Prostate gland (tissue), 2 donors: ENCODE results near the gene SLC6A2. TPM values are rescaled to one million over a fixed set of nuclear protein-coding genes. Genes with fewer than 3 reads are reported as not detected.

Experiments used
- DNase-seq: peaks from one replicate; pipeline ENCODE4 v3.0.0-alpha.2; 2019; ENCODE audit warnings: low spot score
- H3K27ac ChIP-seq, 2 donors: fragments of 200-600 bp; sonication (generic); 2 replicates each; pipeline ENCODE4 v1.5.1; 2017 to 2019
- H3K27me3 ChIP-seq: fragments of 200-600 bp; sonication (generic); replicated peaks from 2 replicates; pipeline ENCODE4 v1.5.1; 2019; ENCODE audit not compliant: insufficient read depth
- H3K36me3 ChIP-seq, 2 donors: fragments of 200-600 bp; sonication (generic); 1 replicate in 1 of 2; 2 replicates in 1 of 2; pipeline versions ENCODE4 v1.5.1 to v1.8.1; 2017 to 2019
- H3K4me1 ChIP-seq: fragments of 200-600 bp; sonication (generic); replicated peaks from 2 replicates; pipeline ENCODE4 v1.5.1; 2019
- H3K4me3 ChIP-seq, 2 donors: fragments of 200-600 bp; sonication (generic); 2 replicates each; pipeline ENCODE4 v1.5.1; 2017 to 2019
- H3K9me3 ChIP-seq: fragments of 200-600 bp; sonication (generic); 2 replicates; pipeline ENCODE4 v1.5.1; 2017
- POLR2A ChIP-seq: fragments of 450-650 bp; IDR thresholded peaks from one replicate; pipeline ENCODE4 v1.6.1; 2016; ENCODE audit warnings: antibody characterized with exemption, mild to moderate bottlenecking
- POLR2AphosphoS5 ChIP-seq: sonication (generic); formaldehyde crosslinking; IDR thresholded peaks from one replicate; pipeline ENCODE4 v1.6.1; 2017; ENCODE audit warnings: antibody characterized with exemption
- WGBS: methylation state at CpG from one replicate; pipeline ENCODE4 v1.1.5; 2018; 5-methylcytosine and 5-hydroxymethylcytosine counted together
- intact Hi-C: fragments of 100-400 bp; cut with DNase I; formaldehyde crosslinking; loops from one replicate; pipeline ENCODE4 v1.14.2; 2022
- total RNA-seq, 2 donors: library from RNA; depleted of rRNA; stranded (reverse); fragments of >200 nt; gene quantifications; one replicate each; pipeline ENCODE4 v1.1.0, GENCODE V29; 2016
- TF ChIP-seq, protein P1 (sequence below), 4 experiments: fragments of 200-600 bp in 2 of 4; fragments of 450-650 bp in 2 of 4; sonication (generic) in 2 of 4; IDR thresholded peaks; 1 replicate in 3 of 4; 2 replicates in 1 of 4; pipeline ENCODE4 v1.5.1; 2016 to 2019; ENCODE audit warnings: antibody characterized with exemption in 4 of 4, mild to moderate bottlenecking in 2 of 4, moderate library complexity in 2 of 4

Gene SLC6A2
- total RNA-seq, 2 donors from 2014 or later, result 0.32 to 2.6 TPM

DNA sequence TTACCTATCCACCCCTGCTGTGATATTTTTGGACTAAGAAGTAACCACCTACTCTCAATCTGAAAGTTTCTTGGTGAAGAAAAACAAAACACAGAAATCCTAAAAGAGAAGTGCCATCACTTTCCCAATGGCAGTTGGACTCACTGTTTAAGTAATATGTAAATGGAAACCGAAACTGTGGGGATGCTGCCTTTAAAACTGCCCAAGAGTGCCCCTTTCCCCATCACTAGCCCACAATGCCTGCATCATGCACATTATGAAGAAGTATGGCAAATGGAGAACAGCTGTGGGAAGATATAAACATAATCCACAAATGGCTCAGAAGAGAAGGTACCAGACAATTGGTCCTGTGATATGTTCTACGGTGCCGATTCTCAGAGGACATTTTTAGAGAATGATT, 33.5 kb upstream of the SLC6A2 start:
- no peak overlapping the region for H3K27ac ChIP-seq
- no peaks in the 10 kb centered on the region for H3K9me3 ChIP-seq
- no peaks in the 10 kb centered on the region for H3K4me1 ChIP-seq
- H3K36me3 ChIP-seq, result no peaks in the 10 kb centered on the region
- no peak for DNase-seq
- H3K27me3 ChIP-seq, result no peaks in the 10 kb centered on the region
- 94% methylated on average over 3 of the region's 3 CpGs for WGBS
- intact Hi-C loops, result no loop called here
- H3K4me3 ChIP-seq, result no peak overlapping the region
- TF ChIP-seq, protein P1, sequence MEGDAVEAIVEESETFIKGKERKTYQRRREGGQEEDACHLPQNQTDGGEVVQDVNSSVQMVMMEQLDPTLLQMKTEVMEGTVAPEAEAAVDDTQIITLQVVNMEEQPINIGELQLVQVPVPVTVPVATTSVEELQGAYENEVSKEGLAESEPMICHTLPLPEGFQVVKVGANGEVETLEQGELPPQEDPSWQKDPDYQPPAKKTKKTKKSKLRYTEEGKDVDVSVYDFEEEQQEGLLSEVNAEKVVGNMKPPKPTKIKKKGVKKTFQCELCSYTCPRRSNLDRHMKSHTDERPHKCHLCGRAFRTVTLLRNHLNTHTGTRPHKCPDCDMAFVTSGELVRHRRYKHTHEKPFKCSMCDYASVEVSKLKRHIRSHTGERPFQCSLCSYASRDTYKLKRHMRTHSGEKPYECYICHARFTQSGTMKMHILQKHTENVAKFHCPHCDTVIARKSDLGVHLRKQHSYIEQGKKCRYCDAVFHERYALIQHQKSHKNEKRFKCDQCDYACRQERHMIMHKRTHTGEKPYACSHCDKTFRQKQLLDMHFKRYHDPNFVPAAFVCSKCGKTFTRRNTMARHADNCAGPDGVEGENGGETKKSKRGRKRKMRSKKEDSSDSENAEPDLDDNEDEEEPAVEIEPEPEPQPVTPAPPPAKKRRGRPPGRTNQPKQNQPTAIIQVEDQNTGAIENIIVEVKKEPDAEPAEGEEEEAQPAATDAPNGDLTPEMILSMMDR (IDR thresholded peaks at IDR 0.05), result no peak

DNA sequence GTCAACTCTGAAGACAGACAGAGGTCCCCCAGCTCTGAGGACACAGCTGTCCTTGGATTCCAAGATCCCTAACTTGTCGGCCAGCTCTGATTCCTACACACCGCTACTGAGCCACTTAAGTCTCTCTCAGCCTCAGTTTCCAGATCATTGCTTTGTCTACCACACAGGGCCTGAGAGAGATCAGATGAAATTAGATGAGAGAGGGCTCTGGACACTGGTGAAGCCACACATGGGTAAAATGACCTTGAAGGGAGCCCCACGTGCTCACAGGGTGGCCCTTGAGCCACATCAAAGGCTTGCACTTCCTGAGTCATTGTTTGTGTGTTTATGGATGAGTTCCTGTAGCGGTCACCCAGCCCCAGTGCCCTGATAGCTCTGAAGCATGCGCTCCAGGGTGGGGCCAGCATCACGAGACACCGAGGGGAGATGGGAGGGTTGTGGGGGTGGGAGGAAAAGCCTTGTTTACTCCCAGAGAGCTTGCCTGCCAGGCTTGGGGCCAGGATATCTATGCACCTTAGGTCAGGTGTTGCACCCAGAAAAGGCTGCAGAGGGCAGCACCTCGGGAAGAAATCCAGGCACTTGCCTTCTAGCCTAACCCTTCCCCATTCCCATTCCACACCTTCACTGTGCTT, 32.7 kb upstream of the SLC6A2 start:
- H3K27ac ChIP-seq, result no peak overlapping the region
- intact Hi-C loops, result no loop called here
- no peak overlapping the region for H3K4me3 ChIP-seq
- WGBS, result 56% methylated on average over 8 of the region's 8 CpGs
- H3K9me3 ChIP-seq, result no peaks in the 10 kb centered on the region
- no peaks in the 10 kb centered on the region for H3K4me1 ChIP-seq
- TF ChIP-seq, protein P1 (IDR thresholded peaks at IDR 0.05), result no peak
- TF ChIP-seq POLR2AphosphoS5 (no peak), POLR2A (no peak)
- DNase-seq, result no peak
- no peaks in the 10 kb centered on the region for H3K27me3 ChIP-seq
- H3K36me3 ChIP-seq, result no peaks in the 10 kb centered on the region

DNA sequence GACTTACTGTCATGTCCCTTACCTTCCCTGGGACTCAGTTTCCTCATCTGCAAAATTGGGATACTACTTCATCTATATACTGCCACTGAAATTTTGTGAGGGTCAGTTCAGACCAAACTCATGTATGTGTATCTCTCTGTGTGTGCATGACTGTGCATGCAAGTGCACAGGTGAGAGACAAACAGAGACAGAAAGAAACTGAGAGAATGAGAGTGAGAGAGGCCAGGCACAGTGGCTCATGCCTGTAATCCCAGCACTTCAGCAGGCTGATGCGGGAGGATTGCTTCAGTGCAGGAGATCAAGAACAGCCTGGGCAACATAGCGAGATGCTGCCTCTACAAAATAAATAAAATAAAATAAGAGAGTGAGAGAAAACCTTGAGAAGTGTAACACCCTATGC, 32.1 kb upstream of the SLC6A2 start:
- WGBS, result 97% methylated on average over 2 of the region's 2 CpGs
- H3K27ac ChIP-seq, result no peak overlapping the region
- no peak for DNase-seq
- H3K9me3 ChIP-seq, result no peaks in the 10 kb centered on the region
- no peaks in the 10 kb centered on the region for H3K4me1 ChIP-seq
- intact Hi-C loops, result no loop called here
- H3K4me3 ChIP-seq, result no peak overlapping the region
- TF ChIP-seq POLR2AphosphoS5 (no peak), POLR2A (no peak)
- no peaks in the 10 kb centered on the region for H3K27me3 ChIP-seq
- no peaks in the 10 kb centered on the region for H3K36me3 ChIP-seq

DNA sequence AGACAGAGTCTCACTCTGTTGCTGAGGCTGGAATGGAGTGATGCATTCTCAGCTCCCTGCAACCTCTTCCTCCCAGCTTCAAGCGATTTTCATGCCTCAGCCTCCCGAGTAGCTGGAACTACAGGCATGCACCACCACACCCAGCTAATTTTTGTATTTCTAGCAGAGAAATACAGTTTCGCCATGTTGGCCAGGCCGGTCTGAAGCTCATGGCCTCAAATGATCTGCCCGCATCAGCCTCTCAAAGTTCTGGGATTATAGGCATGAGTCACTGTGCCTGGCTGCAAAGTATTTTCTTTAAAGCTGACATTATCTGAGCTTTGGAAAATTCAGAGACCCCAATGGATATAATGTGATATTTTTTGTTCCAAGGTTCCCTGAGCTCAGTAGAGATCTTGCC, 31.1 kb upstream of the SLC6A2 start:
- H3K36me3 ChIP-seq, result no peaks in the 10 kb centered on the region
- DNase-seq, result no peak

DNA sequence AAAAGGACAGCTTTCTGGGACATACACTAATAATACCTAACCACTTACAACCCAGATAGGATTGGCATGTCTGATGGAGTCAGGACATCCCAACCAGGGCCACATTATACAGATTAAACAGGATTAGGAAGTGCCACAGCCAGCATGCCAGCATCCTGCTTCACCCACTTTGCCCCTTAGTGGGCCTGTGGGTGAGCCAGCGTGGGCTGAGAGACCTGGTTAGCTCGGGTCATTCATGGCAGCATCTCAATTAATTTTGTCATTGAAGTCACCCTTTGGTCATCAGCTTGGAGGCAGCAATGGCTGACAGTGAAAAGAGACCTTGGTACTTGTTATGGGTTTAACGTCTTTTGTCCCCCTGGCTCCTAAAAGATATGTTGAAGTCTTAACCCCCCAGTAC, 29.9 kb upstream of the SLC6A2 start:
- TF ChIP-seq POLR2A, result no peak
- TF ChIP-seq, protein P1 (IDR thresholded peaks at IDR 0.05), result no peak
- TF ChIP-seq POLR2AphosphoS5, result no peak
- Histone ChIP-seq H3K36me3 (no peaks in the 10 kb centered on the region), H3K27ac (no peak overlapping the region), H3K4me1 (no peaks in the 10 kb centered on the region), H3K27me3 (no peaks in the 10 kb centered on the region), H3K9me3 (no peaks in the 10 kb centered on the region), H3K4me3 (no peak overlapping the region)
- DNase-seq, result no peak
- intact Hi-C loops, result no loop called here
- 84% methylated on average over 3 of the region's 3 CpGs for WGBS

More for the DNA sequence above, 31.1 kb upstream of the SLC6A2 start:
- Histone ChIP-seq H3K4me3 (no peak overlapping the region), H3K9me3 (no peaks in the 10 kb centered on the region), H3K4me1 (no peaks in the 10 kb centered on the region), H3K27me3 (no peaks in the 10 kb centered on the region), H3K27ac (no peak overlapping the region)
- intact Hi-C loops, result no loop called here
- TF ChIP-seq, protein P1 (IDR thresholded peaks at IDR 0.05), result no peak
- TF ChIP-seq POLR2A (no peak), POLR2AphosphoS5 (no peak)
- 97% methylated on average over 5 of the region's 5 CpGs for WGBS
